NCI-H748 treated with DMSO at 0.1 percent for 48 hours (cell line): ENCODE results near the gene ATM.

Source experiments
- DNase-seq: peaks from one replicate; lab custom pipeline; 2025; lab: John Stamatoyannopoulos, UW

The ATM gene

GRCh38 chr11:108222574-108223347 lies at the start of gene ATM, which contains the start of gene NPAT:
TSS of gene ATM (plus strand) at chr11:108223067. CDS start at chr11:108227625, 4,558 bp downstream.
TSS of gene NPAT (minus strand) at chr11:108222638. CDS start at chr11:108222536, 102 bp downstream.
- DNase-seq, result peak; percentile 98

GRCh38 chr11:108177570-108177969 lies 45.3 kb upstream of the ATM start:
- no peak for DNase-seq

- DNase-seq, result no peak
Measured at GRCh38 chr11:108193725-108194124, 29.1 kb upstream of the ATM start.

- DNase-seq, result no peak
Measured at GRCh38 chr11:108196901-108197300, 26.0 kb upstream of the ATM start.

- no peak for DNase-seq
Measured at GRCh38 chr11:108197351-108197750, 25.5 kb upstream of the ATM start.

GRCh38 chr11:108198833-108199232 lies 24.0 kb upstream of the ATM start:
- DNase-seq, result no peak

GRCh38 chr11:108199446-108200321 lies 23.2 kb upstream of the ATM start:
- no peak for DNase-seq

GRCh38 chr11:108203075-108203474 lies 19.8 kb upstream of the ATM start:
- DNase-seq, result no peak

GRCh38 chr11:108204376-108204775 lies 18.5 kb upstream of the ATM start:
- DNase-seq, result no peak

GRCh38 chr11:108204929-108205499 lies 17.9 kb upstream of the ATM start:
- no peak for DNase-seq

GRCh38 chr11:108206171-108206570 lies 16.7 kb upstream of the ATM start:
- no peak for DNase-seq

- no peak for DNase-seq
Measured at GRCh38 chr11:108206969-108207682, 15.7 kb upstream of the ATM start.

GRCh38 chr11:108207683-108208060 lies 15.2 kb upstream of the ATM start:
- no peak for DNase-seq

- DNase-seq, result no peak
Measured at GRCh38 chr11:108210441-108210840, 12.4 kb upstream of the ATM start.

- DNase-seq, result no peak
Measured at GRCh38 chr11:108213784-108214183, 9.1 kb upstream of the ATM start.

GRCh38 chr11:108216988-108217387 lies 5.9 kb upstream of the ATM start:
- DNase-seq, result no peak

GRCh38 chr11:108218455-108218854 lies 4.4 kb upstream of the ATM start:
- no peak for DNase-seq

- no peak for DNase-seq
Measured at GRCh38 chr11:108218912-108219783, 3.7 kb upstream of the ATM start.

- DNase-seq, result no peak
Measured at GRCh38 chr11:108220721-108221336, 2.0 kb upstream of the ATM start.

- no peak for DNase-seq
Measured at GRCh38 chr11:108221371-108221770, 1.5 kb upstream of the ATM start.
